H1 (cell line): Measurements from ENCODE around the gene SLFN12L. TPM values are rescaled to one million over a fixed set of nuclear protein-coding genes. Genes with fewer than 3 reads are reported as not detected.

Experiments
- CTCF ChIA-PET: fragments of 300-600 bp; sonication (Branson Sonifier 250); formaldehyde crosslinking; loops from one replicate; lab custom pipeline; 2021; ENCODE audit not compliant: partially characterized antibody; lab: Charles Lee
- POLR2A ChIA-PET: fragments of 300-600 bp; sonication (Branson Sonifier 250); formaldehyde crosslinking; loops from one replicate; lab custom pipeline; 2021; ENCODE audit warnings: inconsistent platforms; ENCODE audit not compliant: partially characterized antibody; lab: Charles Lee
- DNase-seq, 2 experiments: peaks; one replicate each; pipeline versions ENCODE4 v3.0.0 to v3.0.0-alpha.2; 2010 to 2022; ENCODE audit warnings: low spot score in 2 of 2, low read depth in 1 of 2, mixed read lengths in 1 of 2
- FAIRE-seq: peaks from 2 replicates; lab custom pipeline; 2011; peaks lifted over from hg19 to GRCh38; lab: Jason Lieb, UNC
- H2AFZ ChIP-seq: 2 replicates; pipeline ENCODE4 v1.8.1; 2012; ENCODE audit warnings: low read length, inconsistent platforms
- H2AK5ac ChIP-seq: 2 replicates; pipeline ENCODE4 v1.6.1; 2013; ENCODE audit warnings: low read depth, low read length
- H2BK120ac ChIP-seq: replicated peaks from 2 replicates; pipeline ENCODE3; 2013; ENCODE audit warnings: low read depth, low read length, inconsistent platforms
- H2BK12ac ChIP-seq: 2 replicates; pipeline ENCODE4 v1.6.1; 2013; ENCODE audit warnings: low read depth, low read length
- H2BK15ac ChIP-seq: 2 replicates; pipeline ENCODE4 v1.6.1; 2013; ENCODE audit warnings: low read length
- H2BK20ac ChIP-seq: 2 replicates; pipeline ENCODE4 v1.6.1; 2013; ENCODE audit warnings: low read length
- H2BK5ac ChIP-seq: 2 replicates; pipeline ENCODE4 v1.6.1; 2013; ENCODE audit warnings: low read depth, low read length
- H3K14ac ChIP-seq: 2 replicates; pipeline ENCODE4 v1.6.1; 2013; ENCODE audit warnings: inconsistent platforms; ENCODE audit not compliant: insufficient read length
- H3K18ac ChIP-seq: 2 replicates; pipeline ENCODE4 v1.6.1; 2013; ENCODE audit warnings: low read length; ENCODE audit errors: extremely low read depth
- H3K23ac ChIP-seq: 2 replicates; pipeline ENCODE4 v1.6.1; 2013; ENCODE audit warnings: inconsistent platforms; ENCODE audit not compliant: insufficient read length
- H3K23me2 ChIP-seq: 2 replicates; pipeline ENCODE4 v1.6.1; 2013; ENCODE audit warnings: low read depth, low read length
- H3K27ac ChIP-seq: 2 replicates; pipeline ENCODE4 v1.6.1; 2011; ENCODE audit warnings: low read depth, low read length, inconsistent platforms
- H3K27me3 ChIP-seq, 4 experiments: replicated peaks in 1 of 4; 1 replicate in 1 of 4; 2 replicates in 3 of 4; pipeline versions ENCODE4 v1.6.1 to v1.8.1; 2011 to 2013; ENCODE audit warnings: low read length in 3 of 4, mild to moderate bottlenecking in 3 of 4, inconsistent platforms in 2 of 4, mixed read lengths in 2 of 4, moderate library complexity in 1 of 4; ENCODE audit not compliant: control insufficient read depth in 3 of 4, insufficient read depth in 3 of 4; ENCODE audit errors: extremely low read depth in 1 of 4
- H3K36me3 ChIP-seq, 4 experiments: 2 replicates each; pipeline versions ENCODE4 v1.6.1 to v1.8.1; 2011 to 2013; ENCODE audit warnings: mild to moderate bottlenecking in 4 of 4, low read length in 3 of 4, moderate library complexity in 2 of 4, control low read depth in 1 of 4, inconsistent platforms in 1 of 4; ENCODE audit not compliant: insufficient read depth in 4 of 4, control insufficient read depth in 2 of 4
- H3K4ac ChIP-seq: replicated peaks from 2 replicates; pipeline ENCODE3; 2013; ENCODE audit warnings: low read length, low read depth, mixed read lengths, inconsistent platforms; ENCODE audit not compliant: insufficient read length
- H3K4me1 ChIP-seq, 4 experiments: replicated peaks in 1 of 4; 1 replicate in 1 of 4; 2 replicates in 3 of 4; pipeline versions ENCODE4 v1.6.1 to v1.8.1; 2011 to 2013; ENCODE audit warnings: low read length in 3 of 4, inconsistent platforms in 2 of 4, mixed read lengths in 1 of 4; ENCODE audit not compliant: insufficient read depth in 4 of 4, control insufficient read depth in 3 of 4
- H3K4me2 ChIP-seq, 2 experiments: 2 replicates each; pipeline versions ENCODE4 v1.6.1 to v1.8.1; 2011 to 2013; ENCODE audit warnings: low read depth in 2 of 2, low read length in 2 of 2, control low read depth in 1 of 2, inconsistent platforms in 1 of 2, mild to moderate bottlenecking in 1 of 2; ENCODE audit not compliant: insufficient read depth in 1 of 2
- H3K4me3 ChIP-seq, 4 experiments: fragments of 200-600, 300-600 bp in 1 of 4; sonication (generic), shearing (Covaris generic), sonication (Bioruptor Twin) in 1 of 4; 2 replicates each; pipeline versions ENCODE4 v1.5.1 to v1.8.1; 2011 to 2016; ENCODE audit warnings: low read length in 4 of 4, low read depth in 3 of 4, control low read depth in 2 of 4, inconsistent platforms in 2 of 4, mild to moderate bottlenecking in 2 of 4, mixed read lengths in 1 of 4, moderate library complexity in 1 of 4; ENCODE audit not compliant: insufficient read depth in 2 of 4; ENCODE audit errors: extremely low read depth in 1 of 4
- H3K56ac ChIP-seq: replicated peaks from 2 replicates; pipeline ENCODE3; 2013; ENCODE audit warnings: low read depth, mild to moderate bottlenecking, mixed read lengths, low read length, inconsistent platforms; ENCODE audit not compliant: insufficient read length
- H3K79me1 ChIP-seq: 2 replicates; pipeline ENCODE4 v1.6.1; 2013; ENCODE audit warnings: low read depth, low read length, control low read depth
- H3K79me2 ChIP-seq, 2 experiments: 2 replicates each; pipeline versions ENCODE4 v1.6.1 to v1.8.1; 2012 to 2013; ENCODE audit warnings: low read length in 2 of 2, mild to moderate bottlenecking in 2 of 2, inconsistent platforms in 1 of 2; ENCODE audit not compliant: insufficient read depth in 2 of 2, control insufficient read depth in 1 of 2
- H3K9ac ChIP-seq, 4 experiments: replicated peaks in 1 of 4; 1 replicate in 1 of 4; 2 replicates in 3 of 4; pipeline versions ENCODE4 v1.6.1 to v1.8.1; 2011 to 2013; ENCODE audit warnings: low read depth in 3 of 4, low read length in 3 of 4, control low read depth in 2 of 4, mild to moderate bottlenecking in 2 of 4, moderate library complexity in 2 of 4, inconsistent platforms in 1 of 4; ENCODE audit errors: extremely low read depth in 1 of 4
- H3K9me3 ChIP-seq, 2 experiments: 2 replicates each; pipeline versions ENCODE4 v1.6.1 to v1.8.1; 2012 to 2013; ENCODE audit warnings: mild to moderate bottlenecking in 2 of 2, moderate library complexity in 2 of 2, control low read depth in 1 of 2, inconsistent platforms in 1 of 2, low read depth in 1 of 2, low read length in 1 of 2, mixed read lengths in 1 of 2; ENCODE audit not compliant: insufficient read depth in 2 of 2
- H4K20me1 ChIP-seq, 2 experiments: replicated peaks in 1 of 2; 2 replicates each; pipeline versions ENCODE3 to v1.8.1; 2011 to 2013; ENCODE audit warnings: inconsistent platforms in 2 of 2, low read length in 2 of 2, mild to moderate bottlenecking in 1 of 2; ENCODE audit not compliant: insufficient read depth in 2 of 2, control insufficient read depth in 1 of 2
- H4K5ac ChIP-seq: 2 replicates; pipeline ENCODE4 v1.6.1; 2013; ENCODE audit warnings: low read length, low read depth, mixed read lengths, inconsistent platforms; ENCODE audit not compliant: insufficient read length
- H4K8ac ChIP-seq: 2 replicates; pipeline ENCODE4 v1.8.0; 2013; ENCODE audit warnings: mild to moderate bottlenecking, moderate library complexity, low read length, inconsistent platforms; ENCODE audit not compliant: insufficient read depth; ENCODE audit errors: extremely low read depth
- H4K91ac ChIP-seq: replicated peaks from 2 replicates; pipeline ENCODE3; 2013; ENCODE audit warnings: low read length, mixed read lengths, inconsistent platforms; ENCODE audit not compliant: insufficient read length
- BRCA1 ChIP-seq: IDR thresholded peaks from 2 replicates; pipeline ENCODE4 v1.6.1; 2012; ENCODE audit warnings: low read depth, low read length, improper control_type of control experiment
- HDAC6 ChIP-seq: IDR thresholded peaks from one replicate; pipeline ENCODE4 v1.7.1; 2012; ENCODE audit warnings: low read depth, mild to moderate bottlenecking, inconsistent platforms, low read length, moderate library complexity
- RFX5 ChIP-seq: IDR thresholded peaks from 2 replicates; pipeline ENCODE4 v1.6.1; 2011; ENCODE audit warnings: low read depth, low read length, improper control_type of control experiment, borderline replicate concordance
- SAP30 ChIP-seq: fragments of 300-600 bp; sonication (generic); IDR thresholded peaks from 2 replicates; pipeline ENCODE4 v1.7.1; 2012; ENCODE audit warnings: low read length, moderate library complexity, mild to moderate bottlenecking, inconsistent platforms; ENCODE audit not compliant: insufficient read depth, insufficient replicate concordance
- SRF ChIP-seq: IDR thresholded peaks from 2 replicates; pipeline ENCODE4 v1.6.1; 2011; ENCODE audit warnings: mild to moderate bottlenecking, low read depth, low read length, moderate library complexity
- ZNF274 ChIP-seq: IDR thresholded peaks from 2 replicates; pipeline ENCODE4 v1.7.0; 2012; ENCODE audit warnings: low read length, borderline replicate concordance; ENCODE audit errors: extremely low read depth
- WGBS, 2 experiments: shearing (Covaris generic) in 1 of 2; methylation state at CpG; one replicate each; pipeline versions ENCODE4 v1.1.6 to v1.1.7; 2013 to 2015; ENCODE audit warnings: low lambda C conversion rate in 2 of 2, mixed read lengths in 2 of 2, inconsistent platforms in 1 of 2, low coverage in 1 of 2, missing lambda C conversion rate in 1 of 2; ENCODE audit not compliant: insufficient replicate concordance in 2 of 2, insufficient coverage in 1 of 2, insufficient read length in 1 of 2; ENCODE audit errors: extremely low coverage in 1 of 2, missing lambda C conversion rate in 1 of 2; 5-methylcytosine and 5-hydroxymethylcytosine counted together
- polyA plus RNA-seq, 7 experiments: library from polyadenylated mRNA; depleted of rRNA in 3 of 7; stranded (reverse) in 5 of 7; unstranded in 2 of 7; fragments of >200 nt in 5 of 7; fragments of 200-250 nt in 2 of 7; gene quantifications; 1 replicate in 5 of 7; 2 replicates in 1 of 7; 4 replicates in 1 of 7; pipeline versions ENCODE4 v1.2.1 to v1.2.3, GENCODE V29; 2011 to 2013; ENCODE audit warnings: missing spikeins in 2 of 7, mixed read lengths in 2 of 7
- total RNA-seq: library from RNA; stranded (reverse); fragmentation: NEBNext Ultra II Directional; extraction: Animal tissue kit (Norgen Biotek cat#: 25700); gene quantifications from 2 replicates; pipeline ENCODE4 v1.2.1, GENCODE V29; 2021

SLFN12L gene
- total and polyA plus RNA-seq, 2 of the 8 experiments (the other 6 are each of a cell fraction or from before 2014, with no cell fraction given): not detected

- Histone ChIP-seq H3K27ac (no peak overlapping the region), H3K9ac (no peak overlapping the region), H3K36me3 (no peaks in the 10 kb centered on the region), H2AFZ (no peak overlapping the region), H2BK12ac (no peak overlapping the region), H3K79me1 (no peaks in the 10 kb centered on the region), H3K56ac (no peak overlapping the region), H2BK15ac (no peak overlapping the region), H3K9me3 (no peaks in the 10 kb centered on the region), H3K4ac (no peak overlapping the region), H2AK5ac (no peak overlapping the region), H4K8ac (no peak overlapping the region), H3K4me1 (no peaks in the 10 kb centered on the region), H2BK20ac (no peak overlapping the region), H3K23ac (no peak overlapping the region), H3K18ac (no peak overlapping the region), H3K4me3 (no peak overlapping the region), H3K14ac (no peak overlapping the region), H2BK5ac (no peak overlapping the region), H3K23me2 (no peaks in the 10 kb centered on the region), H2BK120ac (no peak overlapping the region), H4K91ac (no peak overlapping the region), H4K20me1 (no peaks in the 10 kb centered on the region), H4K5ac (no peak overlapping the region), H3K79me2 (no peaks in the 10 kb centered on the region), H3K4me2 (no peak overlapping the region), H3K27me3 (no peaks in the 10 kb centered on the region)
- ChIA-PET CTCF (interaction anchor here (1.3 to 2.3 kb wide), 2 partner anchors 10 to 259 kb away, joined by 3 to 9 read pairs; no protein-coding TSS in a partner anchor), POLR2A (no interaction called here)
- DNase-seq (no peak), FAIRE-seq (no peak)
- 87% methylated on average over 4 of the region's 4 CpGs; no CpG with 5 or more reads in 1 of the 2 experiments for WGBS, 2 experiments
- TF ChIP-seq HDAC6: no peak
- TF ChIP-seq SAP30: no peak
- no peak for TF ChIP-seq RFX5
- TF ChIP-seq ZNF274: no peak
- no peak for TF ChIP-seq SRF
- no peak for TF ChIP-seq BRCA1
Measured at GRCh38 chr17:35523296-35523695, 14.2 kb downstream of the SLFN12L start.
